Chondrocyte (in vitro differentiated cells): ENCODE results near the gene OR52N5. TPM values are rescaled to one million over a fixed set of nuclear protein-coding genes. Genes with fewer than 3 reads are reported as not detected.

ENCODE experiments used
- DNase-seq: peaks from one replicate; pipeline ENCODE4 v3.0.0; 2021; ENCODE audit warnings: mixed read lengths, low spot score
- H3K27ac Mint-ChIP-seq: one replicate; pipeline ENCODE4 v1.8.0; 2021; ENCODE audit warnings: mild to moderate bottlenecking, moderate library complexity, mixed read lengths; ENCODE audit not compliant: unreplicated experiment
- H3K27me3 Mint-ChIP-seq: 2 replicates; pipeline ENCODE4 v1.8.0; 2021; ENCODE audit warnings: low read depth, mixed read lengths
- H3K36me3 Mint-ChIP-seq: 2 replicates; pipeline ENCODE4 v1.8.0; 2021; ENCODE audit warnings: low read depth, mixed read lengths
- H3K4me1 Mint-ChIP-seq: 2 replicates; pipeline ENCODE4 v1.8.0; 2021; ENCODE audit warnings: low read depth, mild to moderate bottlenecking, mixed read lengths
- H3K4me3 Mint-ChIP-seq: one replicate; pipeline ENCODE4 v1.8.0; 2021; ENCODE audit warnings: mild to moderate bottlenecking, moderate library complexity, mixed read lengths; ENCODE audit not compliant: unreplicated experiment
- H3K9me3 Mint-ChIP-seq: 2 replicates; pipeline ENCODE4 v1.8.0; 2021; ENCODE audit warnings: low read depth, mixed read lengths
- long read RNA-seq: library from polyadenylated mRNA; stranded (forward); transcript quantifications from one replicate; pipeline ENCODE4 v2.0.0, GENCODE V29; 2021
- total RNA-seq: library from RNA; stranded (reverse); gene quantifications from 3 replicates; pipeline ENCODE4 v1.2.1, GENCODE V29; 2021
- TF ChIP-seq, protein P1 (sequence below): fragments of 200-600 bp; sonication (generic); IDR thresholded peaks from 2 replicates; pipeline ENCODE4 v1.5.0; 2021; ENCODE audit warnings: antibody characterized with exemption, mild to moderate bottlenecking, moderate library complexity

Gene OR52N5
- total RNA-seq = not detected in 3 replicates
- long read RNA-seq = 0 reads

GRCh38 chr11:5783255-5783654 lies at the start of gene OR52N5:
TSS of gene OR52N5 (minus strand) at chr11:5783355. CDS start at chr11:5778634, 4,721 bp downstream.
- no peak within 1 kb of the TSS for H3K27ac Mint-ChIP-seq
- peaks cover 10% of the 10 kb centered on the region for H3K27me3 Mint-ChIP-seq
- TF ChIP-seq, protein P1, sequence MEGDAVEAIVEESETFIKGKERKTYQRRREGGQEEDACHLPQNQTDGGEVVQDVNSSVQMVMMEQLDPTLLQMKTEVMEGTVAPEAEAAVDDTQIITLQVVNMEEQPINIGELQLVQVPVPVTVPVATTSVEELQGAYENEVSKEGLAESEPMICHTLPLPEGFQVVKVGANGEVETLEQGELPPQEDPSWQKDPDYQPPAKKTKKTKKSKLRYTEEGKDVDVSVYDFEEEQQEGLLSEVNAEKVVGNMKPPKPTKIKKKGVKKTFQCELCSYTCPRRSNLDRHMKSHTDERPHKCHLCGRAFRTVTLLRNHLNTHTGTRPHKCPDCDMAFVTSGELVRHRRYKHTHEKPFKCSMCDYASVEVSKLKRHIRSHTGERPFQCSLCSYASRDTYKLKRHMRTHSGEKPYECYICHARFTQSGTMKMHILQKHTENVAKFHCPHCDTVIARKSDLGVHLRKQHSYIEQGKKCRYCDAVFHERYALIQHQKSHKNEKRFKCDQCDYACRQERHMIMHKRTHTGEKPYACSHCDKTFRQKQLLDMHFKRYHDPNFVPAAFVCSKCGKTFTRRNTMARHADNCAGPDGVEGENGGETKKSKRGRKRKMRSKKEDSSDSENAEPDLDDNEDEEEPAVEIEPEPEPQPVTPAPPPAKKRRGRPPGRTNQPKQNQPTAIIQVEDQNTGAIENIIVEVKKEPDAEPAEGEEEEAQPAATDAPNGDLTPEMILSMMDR = no peak
- no peak within 1 kb of the TSS for H3K4me3 Mint-ChIP-seq
- no peaks in the 10 kb centered on the region for H3K4me1 Mint-ChIP-seq
- H3K9me3 Mint-ChIP-seq = peaks cover 3% of the 10 kb centered on the region
- no peaks in the 10 kb centered on the region for H3K36me3 Mint-ChIP-seq
- no peak for DNase-seq

GRCh38 chr11:5831196-5831829 lies 48.2 kb upstream of the OR52N5 start:
- DNase-seq = no peak
- peaks cover under 1% of the 10 kb centered on the region for H3K9me3 Mint-ChIP-seq
- peaks cover 10% of the 10 kb centered on the region for H3K27me3 Mint-ChIP-seq
- H3K4me1 Mint-ChIP-seq = no peaks in the 10 kb centered on the region
- TF ChIP-seq, protein P1 = no peak
- H3K36me3 Mint-ChIP-seq = no peaks in the 10 kb centered on the region
- H3K4me3 Mint-ChIP-seq = no peak overlapping the region
- H3K27ac Mint-ChIP-seq = no peak overlapping the region

- H3K9me3 Mint-ChIP-seq = no peaks in the 10 kb centered on the region
- DNase-seq = no peak
- peaks cover 7% of the 10 kb centered on the region for H3K4me1 Mint-ChIP-seq
- TF ChIP-seq, protein P1 = no peak
- H3K36me3 Mint-ChIP-seq = no peaks in the 10 kb centered on the region
- H3K27me3 Mint-ChIP-seq = peaks cover 19% of the 10 kb centered on the region
- H3K27ac Mint-ChIP-seq = no peak overlapping the region
- no peak overlapping the region for H3K4me3 Mint-ChIP-seq
Measured at GRCh38 chr11:5818245-5818886, 35.2 kb upstream of the OR52N5 start.

GRCh38 chr11:5815534-5815933 lies 32.4 kb upstream of the OR52N5 start:
- no peaks in the 10 kb centered on the region for H3K9me3 Mint-ChIP-seq
- TF ChIP-seq, protein P1 = no peak
- H3K4me1 Mint-ChIP-seq = peaks cover 7% of the 10 kb centered on the region
- no peak overlapping the region for H3K4me3 Mint-ChIP-seq
- no peaks in the 10 kb centered on the region for H3K36me3 Mint-ChIP-seq
- H3K27ac Mint-ChIP-seq = no peak overlapping the region
- peaks cover 24% of the 10 kb centered on the region for H3K27me3 Mint-ChIP-seq
- DNase-seq = no peak

DNA sequence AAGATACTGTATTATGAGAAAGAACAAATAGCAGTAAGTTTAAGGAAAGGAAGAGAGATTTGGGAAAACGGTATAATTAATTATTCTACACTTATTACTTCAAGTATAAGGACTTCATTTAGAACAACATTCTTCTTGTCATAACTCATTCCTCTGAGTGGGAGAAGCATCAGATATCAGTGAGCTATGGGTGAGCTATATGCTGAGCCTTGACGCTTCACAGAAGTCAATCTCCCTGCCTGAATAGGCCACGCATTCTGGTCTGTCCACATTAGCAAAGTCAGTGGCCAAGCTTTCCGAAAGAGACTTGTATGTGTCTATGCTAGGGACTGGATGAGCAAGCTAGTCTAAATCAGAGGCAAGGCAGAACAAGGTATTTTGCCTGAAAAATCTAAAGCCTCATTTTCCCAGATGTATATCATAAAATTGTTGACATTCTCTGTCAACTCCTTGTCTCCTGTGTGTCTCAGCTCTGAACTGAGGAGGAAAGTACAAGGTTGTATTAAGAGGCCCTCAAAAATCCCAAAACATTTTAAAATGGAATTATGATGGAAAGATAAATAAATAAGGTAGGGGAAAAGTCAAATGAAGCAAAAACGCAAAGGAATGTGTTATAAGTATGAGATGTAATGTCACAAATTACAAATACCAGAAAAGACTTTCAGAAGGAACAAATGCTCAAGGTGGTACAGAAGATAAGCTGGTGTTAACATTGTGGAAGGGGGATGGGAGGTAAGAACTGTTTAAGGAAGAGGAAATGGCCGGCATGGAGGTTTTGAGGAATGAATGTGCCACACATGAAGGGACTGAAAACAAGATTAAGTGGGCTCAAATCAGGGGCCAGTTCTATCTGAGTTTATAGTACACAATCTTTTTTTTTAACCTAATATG lies 27.0 kb upstream of the OR52N5 start:
- no peak overlapping the region for H3K27ac Mint-ChIP-seq
- no peaks in the 10 kb centered on the region for H3K36me3 Mint-ChIP-seq
- H3K4me1 Mint-ChIP-seq = peaks cover 12% of the 10 kb centered on the region

More for the DNA sequence above, 27.0 kb upstream of the OR52N5 start:
- no peak overlapping the region for H3K4me3 Mint-ChIP-seq
- TF ChIP-seq, protein P1 = no peak
- no peak for DNase-seq
- peaks cover 53% of the 10 kb centered on the region for H3K27me3 Mint-ChIP-seq
- H3K9me3 Mint-ChIP-seq = no peaks in the 10 kb centered on the region
